ENCODE data around the gene PDZRN3.
"Not testable (repeated sequence)": the region's sequence is repeated elsewhere in the genome, so short reads cannot be mapped to it uniquely, and the experiment has no call there.

PDZRN3 gene

GRCh38 chr3:73470860-73471259, 153.9 kb downstream of the PDZRN3 start:
- in situ Hi-C loops (cut with MboI; ENCODE audit: low sequenced_read_pairs): no loop called here

- in situ Hi-C loops (cut with MboI; ENCODE audit: low sequenced_read_pairs): no loop called here
Observed at GRCh38 chr3:73469331-73469730, 155.4 kb downstream of the PDZRN3 start.

GRCh38 chr3:73467211-73467610, 157.5 kb downstream of the PDZRN3 start:
- in situ Hi-C loops (cut with MboI; ENCODE audit: low sequenced_read_pairs): no loop called here

- in situ Hi-C loops (cut with MboI; ENCODE audit: low sequenced_read_pairs): no loop called here
Observed at GRCh38 chr3:73465926-73466325, 158.8 kb downstream of the PDZRN3 start.

GRCh38 chr3:73464126-73464525, 160.6 kb downstream of the PDZRN3 start:
- in situ Hi-C loops (cut with MboI; ENCODE audit: low sequenced_read_pairs): not testable (repeated sequence)

- in situ Hi-C loops (cut with MboI; ENCODE audit: low sequenced_read_pairs): no loop called here
Observed at GRCh38 chr3:73461547-73461946, 163.2 kb downstream of the PDZRN3 start.

GRCh38 chr3:73459711-73460110, 165.0 kb downstream of the PDZRN3 start:
- in situ Hi-C loops (cut with MboI; ENCODE audit: low sequenced_read_pairs): no loop called here

GRCh38 chr3:73453666-73454065, 171.1 kb downstream of the PDZRN3 start:
- in situ Hi-C loops (cut with MboI; ENCODE audit: low sequenced_read_pairs): no loop called here

GRCh38 chr3:73452729-73453128, 172.0 kb downstream of the PDZRN3 start:
- in situ Hi-C loops (cut with MboI; ENCODE audit: low sequenced_read_pairs): no loop called here

GRCh38 chr3:73451301-73451944, 173.3 kb downstream of the PDZRN3 start:
- in situ Hi-C loops (cut with MboI; ENCODE audit: low sequenced_read_pairs): no loop called here

GRCh38 chr3:73449774-73450173, 175.0 kb downstream of the PDZRN3 start:
- in situ Hi-C loops (cut with MboI; ENCODE audit: low sequenced_read_pairs): loop anchor here (25.0 kb wide), 1 partner anchor 337 kb away; no protein-coding TSS in a partner anchor

- in situ Hi-C loops (cut with MboI; ENCODE audit: low sequenced_read_pairs): loop anchor here (25.0 kb wide), 1 partner anchor 337 kb away; no protein-coding TSS in a partner anchor
Observed at GRCh38 chr3:73448761-73449301, 175.9 kb downstream of the PDZRN3 start.

GRCh38 chr3:73448041-73448440, 176.7 kb downstream of the PDZRN3 start:
- in situ Hi-C loops (cut with MboI; ENCODE audit: low sequenced_read_pairs): loop anchor here (25.0 kb wide), 1 partner anchor 336 kb away; no protein-coding TSS in a partner anchor

- in situ Hi-C loops (cut with MboI; ENCODE audit: low sequenced_read_pairs): loop anchor here (25.0 kb wide), 1 partner anchor 335 kb away; no protein-coding TSS in a partner anchor
Observed at GRCh38 chr3:73447111-73447510, 177.6 kb downstream of the PDZRN3 start.

GRCh38 chr3:73446467-73447110, 178.2 kb downstream of the PDZRN3 start:
- in situ Hi-C loops (cut with MboI; ENCODE audit: low sequenced_read_pairs): loop anchor here (25.0 kb wide), 1 partner anchor 334 kb away; no protein-coding TSS in a partner anchor

GRCh38 chr3:73442886-73443285, 181.9 kb downstream of the PDZRN3 start:
- in situ Hi-C loops (cut with MboI; ENCODE audit: low sequenced_read_pairs): loop anchor here (25.0 kb wide), 1 partner anchor 331 kb away; no protein-coding TSS in a partner anchor

GRCh38 chr3:73442152-73442551, 182.6 kb downstream of the PDZRN3 start:
- in situ Hi-C loops (cut with MboI; ENCODE audit: low sequenced_read_pairs): loop anchor here (25.0 kb wide), 1 partner anchor 330 kb away; no protein-coding TSS in a partner anchor

GRCh38 chr3:73437828-73438227, 186.9 kb downstream of the PDZRN3 start:
- in situ Hi-C loops (cut with MboI; ENCODE audit: low sequenced_read_pairs): loop anchor here (25.0 kb wide), 1 partner anchor 326 kb away; no protein-coding TSS in a partner anchor

- in situ Hi-C loops (cut with MboI; ENCODE audit: low sequenced_read_pairs): loop anchor here (25.0 kb wide), 1 partner anchor 323 kb away; no protein-coding TSS in a partner anchor
Observed at GRCh38 chr3:73435055-73435454, 189.7 kb downstream of the PDZRN3 start.

GRCh38 chr3:73433687-73434086, 191.1 kb downstream of the PDZRN3 start:
- in situ Hi-C loops (cut with MboI; ENCODE audit: low sequenced_read_pairs): loop anchor here (25.0 kb wide), 1 partner anchor 321 kb away; no protein-coding TSS in a partner anchor

- in situ Hi-C loops (cut with MboI; ENCODE audit: low sequenced_read_pairs): loop anchor here (25.0 kb wide), 1 partner anchor 321 kb away; no protein-coding TSS in a partner anchor
Observed at GRCh38 chr3:73433079-73433478, 191.7 kb downstream of the PDZRN3 start.

GRCh38 chr3:73432706-73433032, 192.1 kb downstream of the PDZRN3 start:
- in situ Hi-C loops (cut with MboI; ENCODE audit: low sequenced_read_pairs): loop anchor here (25.0 kb wide), 1 partner anchor 320 kb away; no protein-coding TSS in a partner anchor
